IMR-90 (cell line): ENCODE data around the gene MAML3. TPM values are rescaled to one million over a fixed set of nuclear protein-coding genes. Genes with fewer than 3 reads are reported as not detected.

Source experiments
- ATAC-seq: fragments of 200-7000 bp; cut with Tn5 transposase; 2 replicates; pipeline ENCODE4 v1.9.1; 2020; ENCODE audit warnings: low read depth, mild to moderate bottlenecking, moderate library complexity
- BruUV-seq: library from RNA; stranded (reverse); fragments of 400-500 nt; replicated peaks from 2 replicates; lab custom pipeline; 2021; lab: Mats Ljungman, UMichigan
- CTCF ChIA-PET: fragments of 300-600 bp; formaldehyde crosslinking; extraction: SDS; loops from one replicate; lab custom pipeline; 2021; ENCODE audit warnings: antibody characterized with exemption; lab: Yijun Ruan, JAX
- POLR2A ChIA-PET: fragments of 300-600 bp; sonication (Branson Sonifier 250); formaldehyde crosslinking; loops from one replicate; lab custom pipeline; 2022; ENCODE audit warnings: antibody characterized with exemption; ENCODE audit not compliant: unreplicated experiment; lab: Charles Lee
- DNase-seq: peaks from one replicate; pipeline ENCODE4 v3.0.0; 2013
- H2AFZ ChIP-seq: replicated peaks from 2 replicates; pipeline ENCODE3; 2013; ENCODE audit warnings: low read length, mild to moderate bottlenecking; ENCODE audit not compliant: poor library complexity
- H2AK5ac ChIP-seq: 2 replicates; pipeline ENCODE4 v1.6.1; 2013; ENCODE audit warnings: low read depth, low read length, inconsistent platforms
- H2AK9ac ChIP-seq: replicated peaks from 2 replicates; pipeline ENCODE3; 2013; ENCODE audit warnings: mild to moderate bottlenecking, low read depth, low read length, moderate library complexity; ENCODE audit not compliant: poor library complexity
- H2BK120ac ChIP-seq: 2 replicates; pipeline ENCODE4 v1.6.1; 2013; ENCODE audit warnings: low read depth, low read length, inconsistent platforms
- H2BK15ac ChIP-seq: 3 replicates; pipeline ENCODE4 v1.6.1; 2013; ENCODE audit warnings: low read depth, low read length, inconsistent platforms
- H2BK20ac ChIP-seq: 2 replicates; pipeline ENCODE4 v1.6.1; 2013; ENCODE audit warnings: low read depth, mild to moderate bottlenecking, inconsistent platforms, low read length, moderate library complexity
- H2BK5ac ChIP-seq: 2 replicates; pipeline ENCODE4 v1.6.1; 2013; ENCODE audit warnings: mild to moderate bottlenecking, low read depth, low read length, inconsistent platforms; ENCODE audit not compliant: poor library complexity, severe bottlenecking
- H3K14ac ChIP-seq: replicated peaks from 2 replicates; pipeline ENCODE4 v1.6.1; 2013; ENCODE audit warnings: low read depth, low read length, inconsistent platforms
- H3K18ac ChIP-seq: 2 replicates; pipeline ENCODE4 v1.6.1; 2013; ENCODE audit warnings: low read depth, low read length, control low read depth
- H3K23ac ChIP-seq: 2 replicates; pipeline ENCODE4 v1.6.1; 2013; ENCODE audit warnings: low read depth, low read length, inconsistent platforms
- H3K27ac ChIP-seq: 2 replicates; pipeline ENCODE4 v1.5.1; 2013; ENCODE audit warnings: mild to moderate bottlenecking, control low read depth, low read length; ENCODE audit not compliant: insufficient read depth
- H3K27me3 ChIP-seq: 2 replicates; pipeline ENCODE4 v1.6.1; 2013; ENCODE audit warnings: low read length; ENCODE audit not compliant: control insufficient read depth, insufficient read depth
- H3K36me3 ChIP-seq: 2 replicates; pipeline ENCODE4 v1.6.1; 2013; ENCODE audit warnings: low read length, mixed read lengths; ENCODE audit not compliant: control insufficient read depth, insufficient read depth
- H3K4ac ChIP-seq: 2 replicates; pipeline ENCODE4 v1.6.1; 2013; ENCODE audit warnings: low read depth, low read length, inconsistent platforms
- H3K4me1 ChIP-seq: 2 replicates; pipeline ENCODE4 v1.6.1; 2013; ENCODE audit warnings: low read length, mixed read lengths; ENCODE audit not compliant: control insufficient read depth, insufficient read depth
- H3K4me2 ChIP-seq: 2 replicates; pipeline ENCODE4 v1.6.1; 2013; ENCODE audit warnings: low read depth, mild to moderate bottlenecking, control low read depth, low read length, moderate library complexity
- H3K4me3 ChIP-seq: 2 replicates; pipeline ENCODE4 v1.5.1; 2013; ENCODE audit warnings: low read depth, mild to moderate bottlenecking, control low read depth, low read length, moderate library complexity; ENCODE audit not compliant: insufficient read depth
- H3K56ac ChIP-seq: 2 replicates; pipeline ENCODE4 v1.6.1; 2013; ENCODE audit warnings: low read length, inconsistent platforms; ENCODE audit not compliant: insufficient read depth; ENCODE audit errors: extremely low read depth
- H3K79me1 ChIP-seq, 2 experiments: 2 replicates each; pipeline ENCODE4 v1.6.1; 2013; ENCODE audit warnings: low read length in 2 of 2, inconsistent platforms in 1 of 2, low read depth in 1 of 2
- H3K9ac ChIP-seq: 2 replicates; pipeline ENCODE4 v1.6.1; 2013; ENCODE audit warnings: low read depth, low read length, control low read depth
- H3K9me1 ChIP-seq: 2 replicates; pipeline ENCODE4 v1.6.1; 2013; ENCODE audit warnings: low read length, inconsistent platforms; ENCODE audit not compliant: insufficient read depth
- H3K9me3 ChIP-seq: 2 replicates; pipeline ENCODE4 v1.6.1; 2013; ENCODE audit warnings: low read length; ENCODE audit not compliant: control insufficient read depth, insufficient read depth
- H4K20me1 ChIP-seq: 2 replicates; pipeline ENCODE4 v1.6.1; 2013; ENCODE audit warnings: low read length, inconsistent platforms; ENCODE audit not compliant: insufficient read depth
- H4K5ac ChIP-seq: 2 replicates; pipeline ENCODE4 v1.6.1; 2013; ENCODE audit warnings: mild to moderate bottlenecking, low read depth, low read length, control low read depth
- H4K8ac ChIP-seq, 2 experiments: 2 replicates each; pipeline ENCODE4 v1.6.1; 2013; ENCODE audit warnings: low read depth in 2 of 2, low read length in 2 of 2, control low read depth in 1 of 2, inconsistent platforms in 1 of 2
- H4K91ac ChIP-seq: 2 replicates; pipeline ENCODE4 v1.6.1; 2013; ENCODE audit warnings: low read depth, low read length, inconsistent platforms; ENCODE audit not compliant: insufficient read depth
- BHLHE40 ChIP-seq: fragments of 150-350 bp; IDR thresholded peaks from 2 replicates; pipeline ENCODE4 v1.6.1; 2016; ENCODE audit warnings: mild to moderate bottlenecking, low read depth, low read length
- CEBPB ChIP-seq: IDR thresholded peaks from 2 replicates; pipeline ENCODE4 v1.6.1; 2012; ENCODE audit warnings: low read depth, low read length, improper control_type of control experiment
- CHD1 ChIP-seq: IDR thresholded peaks from 2 replicates; pipeline ENCODE4 v1.6.1; 2012; ENCODE audit warnings: low read depth, low read length, improper control_type of control experiment
- FOS ChIP-seq: fragments of 150-350 bp; IDR thresholded peaks from 2 replicates; pipeline ENCODE4 v1.6.1; 2016; ENCODE audit warnings: low read depth, low read length
- MAFK ChIP-seq: IDR thresholded peaks from 2 replicates; pipeline ENCODE4 v1.6.1; 2012; ENCODE audit warnings: low read depth, low read length, improper control_type of control experiment
- MAZ ChIP-seq: IDR thresholded peaks from 2 replicates; pipeline ENCODE4 v1.6.1; 2012; ENCODE audit warnings: low read depth, mild to moderate bottlenecking, low read length, improper control_type of control experiment, moderate library complexity, borderline replicate concordance
- NFE2L2 ChIP-seq: fragments of 150-350 bp; IDR thresholded peaks from 2 replicates; pipeline ENCODE4 v1.6.1; 2016; ENCODE audit warnings: low read depth, mild to moderate bottlenecking, low read length
- POLR2A ChIP-seq: IDR thresholded peaks from 2 replicates; pipeline ENCODE4 v1.6.1; 2012; ENCODE audit warnings: mild to moderate bottlenecking, low read depth, low read length
- RCOR1 ChIP-seq: IDR thresholded peaks from 2 replicates; pipeline ENCODE4 v1.6.1; 2012; ENCODE audit warnings: mild to moderate bottlenecking, low read length, improper control_type of control experiment; ENCODE audit not compliant: insufficient replicate concordance
- RFX5 ChIP-seq: IDR thresholded peaks from 2 replicates; pipeline ENCODE4 v1.8.0; 2012; ENCODE audit warnings: low read depth, mild to moderate bottlenecking, low read length, moderate library complexity
- SMC3 ChIP-seq: fragments of 150-350 bp; IDR thresholded peaks from 2 replicates; pipeline ENCODE4 v1.6.1; 2016; ENCODE audit warnings: low read depth, mild to moderate bottlenecking, antibody characterized with exemption, low read length, moderate library complexity
- whole genome bisulfite sequencing, 2 experiments: methylation state at CpG; one replicate each; pipeline versions ENCODE4 v1.1.5 to v1.1.7; 2013; ENCODE audit warnings: missing lambda C conversion rate in 2 of 2; ENCODE audit not compliant: insufficient read length in 1 of 2; ENCODE audit errors: extremely low coverage in 2 of 2; 5-methylcytosine and 5-hydroxymethylcytosine counted together
- dilution Hi-C: fragments of 300-500 bp; cut with HindIII; formaldehyde crosslinking; loops from one replicate; pipeline ENCODE4 v1.14.3; 2018; ENCODE audit warnings: low sequenced_read_pairs; ENCODE audit not compliant: unreplicated experiment
- in situ Hi-C: fragments of 300-500 bp; cut with MboI; formaldehyde crosslinking; loops from 3 replicates; pipeline ENCODE4 v1.14.3; 2019; ENCODE audit warnings: low sequenced_read_pairs, inconsistent platforms, mixed read lengths
- intact Hi-C: fragments of 100-400 bp; cut with micrococcal nuclease; formaldehyde crosslinking; loops from 2 replicates; pipeline ENCODE4 v1.10.0; 2022
- polyA plus RNA-seq, 3 experiments: library from polyadenylated mRNA; depleted of rRNA; stranded (reverse); fragments of >200 nt; gene quantifications; 2 replicates each; pipeline ENCODE4 v1.2.3, GENCODE V29; 2012; ENCODE audit warnings: low replicate concordance in 1 of 3
- total RNA-seq: library from RNA; depleted of rRNA; stranded (reverse); fragments of >200 nt; gene quantifications from 2 replicates; pipeline ENCODE4 v1.2.3, GENCODE V29; 2012
- TF ChIP-seq, protein P1 (sequence below): fragments of 150-350 bp; IDR thresholded peaks from 2 replicates; pipeline ENCODE4 v1.6.1; 2016; ENCODE audit warnings: low read depth, mild to moderate bottlenecking, low read length, moderate library complexity, borderline replicate concordance

The MAML3 gene
- total and polyA plus RNA-seq, 2 of the 4 experiments (the other 2 are of a cell fraction): 0.90 to 1.7 TPM

DNA sequence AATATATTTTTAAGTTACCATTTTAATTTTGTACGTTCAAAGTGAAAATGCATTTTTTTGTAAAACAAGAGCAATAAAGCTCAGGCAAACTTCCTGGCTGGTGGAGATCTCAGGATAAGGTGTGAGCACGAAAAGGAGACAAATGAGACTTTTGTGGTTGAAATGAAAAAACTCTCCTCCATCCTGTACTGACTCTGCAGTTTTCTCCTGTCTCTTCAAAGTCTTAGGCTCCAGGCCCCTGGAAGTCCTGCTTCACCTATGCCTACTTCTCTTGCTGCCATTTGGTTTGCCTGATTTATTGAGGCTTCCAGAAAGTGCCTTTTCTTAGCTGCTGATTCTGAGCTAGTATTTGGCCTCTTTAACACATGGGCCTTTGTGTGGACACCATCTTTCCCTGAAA, 77.7 kb downstream of the MAML3 start:
- H2AK9ac ChIP-seq: no peak overlapping the region
- no peak overlapping the region for H3K18ac ChIP-seq
- intact Hi-C loops: no loop called here
- 0 out of 2 replicates have a peak overlapping the region, but pooled peaks have one; percentile 51 for H3K23ac ChIP-seq
- no TSS peak for BruUV-seq
- H2BK120ac ChIP-seq: peak overlapping the region; percentile 6; the same call in 1 of the 2 replicates
- H4K20me1 ChIP-seq: no peaks in the 10 kb centered on the region
- WGBS, 2 experiments: no CpG with 5 or more reads among the region's 2 CpGs
- POLR2A ChIA-PET: no interaction called here
- H3K14ac ChIP-seq: no peak overlapping the region
- no peak overlapping the region for H4K8ac ChIP-seq
- H3K27ac ChIP-seq: no peak overlapping the region
- CTCF ChIA-PET: no interaction called here
- no peak overlapping the region for H2BK20ac ChIP-seq
- no peak for DNase-seq
- H3K4me2 ChIP-seq: no peak overlapping the region
- H3K4me3 ChIP-seq: no peak overlapping the region
- H3K9ac ChIP-seq: no peak overlapping the region
- H3K79me1 ChIP-seq: peaks cover 11 to 22% of the 10 kb centered on the region in 2 experiments
- no peak overlapping the region; the same call in 1 of the 2 replicates for H3K4ac ChIP-seq
- H3K36me3 ChIP-seq: no peaks in the 10 kb centered on the region
- no peak overlapping the region for H2AFZ ChIP-seq
- peak overlapping the region; percentile 63; the same call in 1 of the 2 replicates for H2AK5ac ChIP-seq
- H3K56ac ChIP-seq: no peak overlapping the region
- H3K9me1 ChIP-seq: peaks cover 6% of the 10 kb centered on the region
- TF ChIP-seq MAZ (no peak), BHLHE40 (no peak), CEBPB (no peak), FOS (no peak), SMC3 (no peak), RFX5 (no peak), MAFK (no peak), CHD1 (no peak), RCOR1 (no peak), POLR2A (no peak), NFE2L2 (no peak)
- TF ChIP-seq, protein P1, sequence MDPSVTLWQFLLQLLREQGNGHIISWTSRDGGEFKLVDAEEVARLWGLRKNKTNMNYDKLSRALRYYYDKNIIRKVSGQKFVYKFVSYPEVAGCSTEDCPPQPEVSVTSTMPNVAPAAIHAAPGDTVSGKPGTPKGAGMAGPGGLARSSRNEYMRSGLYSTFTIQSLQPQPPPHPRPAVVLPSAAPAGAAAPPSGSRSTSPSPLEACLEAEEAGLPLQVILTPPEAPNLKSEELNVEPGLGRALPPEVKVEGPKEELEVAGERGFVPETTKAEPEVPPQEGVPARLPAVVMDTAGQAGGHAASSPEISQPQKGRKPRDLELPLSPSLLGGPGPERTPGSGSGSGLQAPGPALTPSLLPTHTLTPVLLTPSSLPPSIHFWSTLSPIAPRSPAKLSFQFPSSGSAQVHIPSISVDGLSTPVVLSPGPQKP: no peak
- H2BK15ac ChIP-seq: no peak overlapping the region
- H3K4me1 ChIP-seq: peaks cover 14% of the 10 kb centered on the region
- H3K27me3 ChIP-seq: no peaks in the 10 kb centered on the region
- H2BK5ac ChIP-seq: no peak overlapping the region
- in situ Hi-C loops: no loop called here
- no peak for ATAC-seq
- dilution Hi-C loops: no loop called here
- peak overlapping the region; percentile 27; the same call in 1 of the 2 replicates for H4K91ac ChIP-seq
- H3K9me3 ChIP-seq: no peaks in the 10 kb centered on the region
- no peak overlapping the region for H4K5ac ChIP-seq
